Subcutaneous abdominal adipose tissue (tissue), 5 donors: ENCODE data around the gene AK4.

ENCODE experiments used
- H3K27ac ChIP-seq: one replicate; pipeline ENCODE4 v1.7.0; 2013; ENCODE audit warnings: low read depth, mild to moderate bottlenecking, inconsistent platforms, low read length, moderate library complexity
- H3K27me3 ChIP-seq, 5 donors: one replicate each; pipeline ENCODE4 v1.7.0; 2013; ENCODE audit warnings: low read length in 5 of 5, inconsistent platforms in 1 of 5; ENCODE audit not compliant: control insufficient read depth in 5 of 5, insufficient read depth in 4 of 5
- H3K36me3 ChIP-seq, 5 donors: one replicate each; pipeline ENCODE4 v1.7.0; 2013; ENCODE audit warnings: low read length in 5 of 5; ENCODE audit not compliant: control insufficient read depth in 5 of 5, insufficient read depth in 5 of 5
- H3K4me1 ChIP-seq, 5 donors: one replicate each; pipeline ENCODE4 v1.7.0; 2013; ENCODE audit warnings: low read length in 5 of 5, mild to moderate bottlenecking in 3 of 5, moderate library complexity in 1 of 5; ENCODE audit not compliant: control insufficient read depth in 5 of 5, insufficient read depth in 5 of 5
- H3K4me3 ChIP-seq, 5 donors: one replicate each; pipeline ENCODE4 v1.7.0; 2013; ENCODE audit warnings: low read length in 5 of 5, low read depth in 1 of 5
- H3K9ac ChIP-seq, 5 donors: one replicate each; pipeline ENCODE4 v1.7.0; 2013; ENCODE audit warnings: low read length in 5 of 5, mild to moderate bottlenecking in 4 of 5, moderate library complexity in 3 of 5
- H3K9me3 ChIP-seq, 5 donors: one replicate each; pipeline ENCODE4 v1.7.0; 2013; ENCODE audit warnings: low read length in 5 of 5; ENCODE audit not compliant: control insufficient read depth in 5 of 5
- donor health status: healthy.
- donor health status: healthy.
- donor health status: healthy.
- donor health status: healthy.
- donor health status: healthy.

The AK4 gene

DNA sequence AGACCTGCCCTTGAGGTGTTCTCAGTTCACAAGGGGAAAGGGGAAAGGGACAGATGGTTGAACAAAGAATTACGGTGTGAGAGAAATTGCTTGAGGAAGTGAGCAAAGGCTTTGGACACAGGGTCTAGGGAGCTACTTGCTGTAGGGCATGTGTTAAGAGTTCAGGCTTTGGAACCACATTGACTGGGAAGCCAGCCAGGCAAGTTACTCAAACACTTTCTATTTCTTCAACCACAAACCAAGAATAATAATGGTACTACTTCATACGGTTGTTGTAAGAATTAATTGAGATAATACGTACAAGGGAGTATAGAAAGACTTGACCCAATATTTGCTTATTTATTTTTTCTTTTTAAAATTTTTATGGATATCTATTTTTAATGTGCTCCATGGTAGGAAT is 26.6 kb downstream of the AK4 start:
- H3K27me3 ChIP-seq: no peaks in the 10 kb centered on the region
- H3K4me3 ChIP-seq: no peak overlapping the region
- H3K36me3 ChIP-seq: no peaks in the 10 kb centered on the region
- H3K9ac ChIP-seq: peak overlapping the region in 2 of 5 donors; percentile 36 to 50
- no peaks in the 10 kb centered on the region for H3K9me3 ChIP-seq
- peaks cover 2 to 52% (median 41%) of the 10 kb centered on the region in 5 donors for H3K4me1 ChIP-seq
- peak overlapping the region; percentile 75 for H3K27ac ChIP-seq

DNA sequence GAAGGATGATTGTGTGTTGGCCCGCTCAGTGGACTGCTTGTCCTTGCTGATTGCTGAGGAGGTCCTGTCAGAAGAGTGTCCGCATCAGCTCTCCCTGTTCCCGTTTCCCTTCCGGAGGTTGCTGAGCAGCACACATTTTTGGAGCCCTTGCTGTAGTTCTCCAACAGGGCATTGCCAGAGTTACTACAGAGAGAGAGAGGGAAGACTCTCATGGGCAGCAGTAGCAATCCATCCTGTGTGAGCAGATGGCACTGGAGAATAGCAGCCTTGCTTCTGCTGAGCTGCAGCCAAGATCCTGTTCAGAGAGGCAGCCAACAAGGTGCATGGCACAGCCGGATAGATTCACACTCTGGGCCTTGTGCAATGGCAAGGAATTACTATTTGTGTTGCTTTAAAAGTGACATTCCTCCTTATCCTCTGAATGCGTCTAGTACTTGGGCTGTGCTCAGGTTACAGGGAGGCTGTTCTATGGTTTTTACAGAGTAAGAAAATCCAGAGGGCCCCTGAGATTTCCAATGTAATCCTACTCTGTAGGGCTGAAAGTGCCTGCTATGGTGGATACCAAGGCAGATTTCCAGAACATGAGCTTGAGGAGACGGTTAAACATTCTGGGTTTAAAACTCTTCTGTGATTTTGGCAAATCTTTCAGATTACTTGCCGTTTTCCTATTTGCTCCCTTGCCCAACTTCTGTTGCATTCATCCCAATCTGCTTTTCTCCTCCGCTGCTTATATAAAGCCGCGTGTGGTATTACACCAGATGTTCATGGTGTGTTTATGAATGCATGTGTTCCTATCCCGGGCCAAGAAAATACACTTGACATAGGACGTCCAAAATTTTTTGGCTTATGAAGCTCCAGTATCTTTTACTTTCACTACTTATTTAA is 27.4 kb downstream of the AK4 start:
- peak overlapping the region in 1 of 5 donors; percentile 1 for H3K4me3 ChIP-seq
- H3K9me3 ChIP-seq: no peaks in the 10 kb centered on the region
- no peaks in the 10 kb centered on the region for H3K27me3 ChIP-seq
- no peak overlapping the region for H3K9ac ChIP-seq
- no peaks in the 10 kb centered on the region for H3K36me3 ChIP-seq
- H3K27ac ChIP-seq: peak overlapping the region; percentile 70
- H3K4me1 ChIP-seq: peaks cover 2 to 44% (median 35%) of the 10 kb centered on the region in 5 donors

DNA sequence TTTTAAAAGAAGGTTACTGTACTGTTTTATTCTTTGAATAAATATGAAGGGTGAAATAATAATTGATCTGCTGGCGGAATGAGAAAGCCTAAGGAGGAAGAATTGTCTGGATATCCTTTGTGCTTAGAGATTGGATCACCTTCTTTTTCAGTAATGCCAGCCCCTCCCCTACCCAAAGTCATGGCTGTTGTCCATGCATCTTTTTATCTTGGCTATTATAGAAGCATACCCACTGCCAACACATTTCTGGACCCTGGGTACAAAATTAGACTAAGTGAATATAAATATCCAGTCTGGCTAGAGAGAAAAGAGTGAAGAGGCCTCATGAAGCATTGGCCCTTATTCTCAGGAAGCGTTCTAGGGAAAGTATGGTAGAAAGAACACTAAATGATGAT is 28.1 kb downstream of the AK4 start:
- Histone ChIP-seq H3K27ac (peak overlapping the region; percentile 70), H3K27me3 (no peaks in the 10 kb centered on the region), H3K4me3 (no peak overlapping the region)

DNA sequence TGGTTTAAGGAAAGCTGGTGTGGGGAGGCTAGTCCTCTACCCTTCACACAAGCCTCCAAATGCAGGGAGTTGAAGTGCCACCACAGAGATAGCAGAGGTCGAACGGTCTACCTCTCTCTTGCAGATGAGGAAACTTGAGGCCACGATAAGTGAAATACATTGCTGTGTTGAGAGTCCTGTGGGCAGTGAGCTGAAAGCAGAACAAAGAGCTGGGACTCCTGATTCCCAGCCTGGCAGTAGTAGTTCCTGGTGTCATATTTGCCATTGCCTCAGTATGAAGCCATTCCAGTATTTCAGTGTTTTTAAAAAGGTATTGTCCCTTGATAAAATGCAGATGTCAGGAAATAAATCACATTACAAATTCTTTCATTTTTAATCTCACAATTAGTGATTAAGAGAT is 28.6 kb downstream of the AK4 start:
- no peaks in the 10 kb centered on the region for H3K27me3 ChIP-seq
- H3K9me3 ChIP-seq: no peaks in the 10 kb centered on the region
- peaks cover 2 to 39% (median 29%) of the 10 kb centered on the region in 5 donors for H3K4me1 ChIP-seq
- peak overlapping the region; percentile 70 for H3K27ac ChIP-seq
- no peak overlapping the region for H3K9ac ChIP-seq
- no peaks in the 10 kb centered on the region for H3K36me3 ChIP-seq
- H3K4me3 ChIP-seq: no peak overlapping the region

More for the DNA sequence above, 28.1 kb downstream of the AK4 start:
- Histone ChIP-seq H3K4me1 (peaks cover 2 to 39% (median 29%) of the 10 kb centered on the region in 5 donors), H3K9me3 (no peaks in the 10 kb centered on the region), H3K9ac (no peak overlapping the region), H3K36me3 (no peaks in the 10 kb centered on the region)

DNA sequence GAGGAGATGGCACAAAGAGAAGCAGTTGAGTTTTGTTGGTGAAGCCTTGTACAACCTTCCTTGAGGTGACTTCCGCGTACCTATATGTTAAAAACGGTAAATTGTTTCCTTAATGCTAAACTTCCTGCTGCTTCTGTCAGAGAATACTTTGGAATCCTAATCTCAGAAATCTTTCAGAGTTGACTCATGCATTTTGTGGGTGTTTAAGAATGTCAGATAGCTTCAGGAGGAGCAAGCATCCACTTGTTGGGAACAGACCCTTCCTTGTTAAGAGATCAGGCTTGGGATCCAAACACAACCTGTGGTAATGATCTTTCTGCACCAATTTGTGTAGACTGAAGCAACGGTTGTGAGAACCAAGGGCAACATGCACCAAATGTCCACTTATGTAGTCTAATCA is 29.5 kb downstream of the AK4 start:
- H3K4me1 ChIP-seq: peaks cover 2 to 38% (median 29%) of the 10 kb centered on the region in 5 donors
- no peak overlapping the region for H3K27ac ChIP-seq

DNA sequence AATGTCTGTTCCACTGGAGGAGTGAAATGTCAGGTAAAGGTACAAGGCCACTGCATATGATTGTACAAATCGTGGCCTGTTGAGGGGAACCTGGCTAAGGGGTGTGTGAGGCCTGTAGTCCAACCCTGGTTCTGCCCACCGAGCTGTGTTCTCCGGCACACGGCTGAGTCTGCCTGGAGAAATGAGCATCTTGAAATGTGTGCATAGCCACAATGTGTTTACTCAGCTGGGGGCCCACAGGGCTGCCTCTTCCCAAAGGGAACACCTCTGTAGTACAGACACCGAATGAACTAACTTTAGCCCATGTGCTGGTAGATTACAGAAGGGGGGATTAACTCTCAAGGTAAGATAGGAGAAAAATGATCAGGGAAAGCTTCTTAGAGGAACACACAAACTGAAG is 30.2 kb downstream of the AK4 start:
- Histone ChIP-seq H3K27ac (no peak overlapping the region), H3K9ac (no peak overlapping the region), H3K4me3 (no peak overlapping the region), H3K27me3 (no peaks in the 10 kb centered on the region), H3K4me1 (peaks cover 2 to 31% (median 24%) of the 10 kb centered on the region in 5 donors), H3K36me3 (no peaks in the 10 kb centered on the region), H3K9me3 (no peaks in the 10 kb centered on the region)

More for the DNA sequence above, 29.5 kb downstream of the AK4 start:
- no peaks in the 10 kb centered on the region for H3K9me3 ChIP-seq
- no peak overlapping the region for H3K9ac ChIP-seq
- H3K4me3 ChIP-seq: no peak overlapping the region
- no peaks in the 10 kb centered on the region for H3K27me3 ChIP-seq
- no peaks in the 10 kb centered on the region for H3K36me3 ChIP-seq

DNA sequence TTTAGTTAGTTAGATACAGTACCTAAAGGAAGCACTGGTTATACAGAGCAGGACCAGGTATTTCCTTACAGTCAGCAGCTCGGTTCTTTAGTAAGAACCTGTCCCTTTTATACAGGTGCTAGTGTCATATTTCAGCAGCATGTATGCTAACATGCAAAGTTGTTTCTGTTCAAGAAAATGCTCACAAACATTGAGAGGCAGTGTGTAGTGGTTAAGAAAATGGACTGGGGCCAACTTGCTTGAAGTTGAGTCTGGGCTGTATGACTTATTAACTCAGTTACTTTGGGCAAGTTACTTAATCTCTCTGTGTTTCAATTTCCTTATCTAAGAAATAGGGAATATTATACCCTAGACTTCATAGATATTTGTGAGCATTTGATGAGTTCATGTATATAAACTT is 31.1 kb downstream of the AK4 start:
- H3K9ac ChIP-seq: no peak overlapping the region
- H3K4me3 ChIP-seq: no peak overlapping the region
- no peaks in the 10 kb centered on the region for H3K9me3 ChIP-seq
- H3K4me1 ChIP-seq: peaks cover 2 to 22% (median 19%) of the 10 kb centered on the region in 5 donors
- no peaks in the 10 kb centered on the region for H3K36me3 ChIP-seq
- no peaks in the 10 kb centered on the region for H3K27me3 ChIP-seq
- no peak overlapping the region for H3K27ac ChIP-seq

DNA sequence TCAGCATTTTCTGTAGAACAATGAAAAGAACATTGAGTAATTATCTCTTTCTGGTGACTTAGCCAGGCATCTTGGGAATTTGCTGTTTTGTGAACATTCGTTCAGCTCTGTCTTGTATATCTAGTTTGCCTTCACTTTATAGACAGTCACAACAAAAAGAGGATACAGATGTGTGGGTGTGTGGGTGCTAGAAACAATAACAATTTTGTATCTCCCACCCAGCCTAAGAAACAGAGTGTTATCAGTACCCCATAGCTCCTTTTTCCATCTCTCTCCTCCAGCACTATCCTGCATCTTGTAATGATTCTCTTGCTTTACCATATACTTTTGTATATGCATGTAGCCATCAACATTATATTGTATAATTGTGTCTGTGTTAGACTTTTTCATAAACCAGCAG is 33.0 kb downstream of the AK4 start:
- no peaks in the 10 kb centered on the region for H3K36me3 ChIP-seq
- H3K4me1 ChIP-seq: peaks cover 0 to 4% (median 4%) of the 10 kb centered on the region in 5 donors
- no peaks in the 10 kb centered on the region for H3K27me3 ChIP-seq
- no peaks in the 10 kb centered on the region for H3K9me3 ChIP-seq
- no peak overlapping the region for H3K9ac ChIP-seq
- no peak overlapping the region for H3K27ac ChIP-seq
- H3K4me3 ChIP-seq: no peak overlapping the region

DNA sequence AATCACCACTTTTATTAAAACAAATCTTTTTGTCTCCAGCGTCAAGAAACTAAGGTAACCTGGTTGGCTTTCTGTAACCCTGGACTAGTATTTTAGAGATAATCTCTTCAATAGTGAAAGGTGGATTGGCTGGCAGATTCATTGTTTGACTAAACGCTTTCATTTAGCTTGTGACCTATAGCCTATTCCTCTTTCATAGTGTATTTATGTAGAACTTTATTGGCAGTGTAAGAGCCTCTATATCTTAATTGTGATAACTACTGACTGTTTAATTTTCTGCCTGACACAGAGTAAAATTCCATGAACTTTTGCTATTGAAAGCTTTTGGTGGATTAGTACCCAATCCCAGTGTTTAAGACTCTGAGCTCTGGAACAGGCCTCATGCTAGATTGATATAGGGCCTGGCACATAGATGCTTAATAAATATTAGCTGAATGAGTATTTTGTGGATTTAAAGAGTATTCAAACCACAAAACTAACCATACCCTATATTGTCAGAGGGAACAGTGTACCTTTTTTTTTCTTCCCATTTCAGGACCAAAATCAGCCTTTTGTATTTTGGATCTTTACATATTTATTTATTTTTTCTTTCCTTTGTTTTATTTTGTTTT is 34.8 kb downstream of the AK4 start:
- Histone ChIP-seq H3K36me3 (no peaks in the 10 kb centered on the region), H3K4me1 (no peaks in the 10 kb centered on the region), H3K27me3 (no peaks in the 10 kb centered on the region), H3K9ac (no peak overlapping the region), H3K9me3 (no peaks in the 10 kb centered on the region), H3K27ac (no peak overlapping the region), H3K4me3 (no peak overlapping the region)

DNA sequence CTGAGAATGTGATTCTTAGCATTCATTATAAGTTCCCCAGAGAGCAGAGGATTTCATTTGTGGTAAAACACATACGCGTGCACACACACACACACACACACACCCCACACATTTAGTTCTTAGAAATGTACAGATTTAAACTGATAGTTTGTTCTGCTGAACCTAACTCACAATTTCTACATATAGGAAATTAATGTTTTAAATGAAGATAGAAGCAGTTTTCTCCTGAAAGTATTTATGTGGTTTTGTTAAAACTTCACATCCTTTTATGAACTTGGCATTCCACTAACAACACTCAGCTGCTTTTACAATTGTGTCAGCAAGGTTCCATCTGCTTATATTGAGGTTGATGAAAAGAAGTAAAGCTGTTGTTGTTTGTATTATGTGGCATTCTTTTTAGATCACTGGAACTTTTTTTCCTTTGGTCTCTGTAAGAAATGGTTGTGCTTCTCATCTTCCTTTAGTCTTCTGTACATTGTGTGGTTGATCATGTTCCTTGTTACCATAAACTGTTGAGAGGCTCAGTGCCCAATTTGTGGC is 41.6 kb downstream of the AK4 start:
- H3K4me3 ChIP-seq: no peak overlapping the region
- peaks cover 0 to 12% (median 5%) of the 10 kb centered on the region in 5 donors for H3K36me3 ChIP-seq
- no peak overlapping the region for H3K9ac ChIP-seq
- H3K4me1 ChIP-seq: peaks cover 0 to 6% (median 2%) of the 10 kb centered on the region in 5 donors
- no peak overlapping the region for H3K27ac ChIP-seq
- no peaks in the 10 kb centered on the region for H3K9me3 ChIP-seq
- no peaks in the 10 kb centered on the region for H3K27me3 ChIP-seq
